IMR-90 (cell line): ENCODE results near the gene ADAM33. TPM values are rescaled to one million over a fixed set of nuclear protein-coding genes. Genes with fewer than 3 reads are reported as not detected.

ENCODE experiments used
- ATAC-seq: fragments of 200-7000 bp; cut with Tn5 transposase; 2 replicates; pipeline ENCODE4 v1.9.1; 2020; ENCODE audit warnings: low read depth, mild to moderate bottlenecking, moderate library complexity
- BruUV-seq: library from RNA; stranded (reverse); fragments of 400-500 nt; replicated peaks from 2 replicates; lab custom pipeline; 2021; lab: Mats Ljungman, UMichigan
- CTCF ChIA-PET: fragments of 300-600 bp; formaldehyde crosslinking; extraction: SDS; loops from one replicate; lab custom pipeline; 2021; ENCODE audit warnings: antibody characterized with exemption; lab: Yijun Ruan, JAX
- POLR2A ChIA-PET: fragments of 300-600 bp; sonication (Branson Sonifier 250); formaldehyde crosslinking; loops from one replicate; lab custom pipeline; 2022; ENCODE audit warnings: antibody characterized with exemption; ENCODE audit not compliant: unreplicated experiment; lab: Charles Lee
- DNase-seq: peaks from one replicate; pipeline ENCODE4 v3.0.0; 2013
- H2AFZ ChIP-seq: replicated peaks from 2 replicates; pipeline ENCODE3; 2013; ENCODE audit warnings: low read length, mild to moderate bottlenecking; ENCODE audit not compliant: poor library complexity
- H2AK5ac ChIP-seq: 2 replicates; pipeline ENCODE4 v1.6.1; 2013; ENCODE audit warnings: low read depth, low read length, inconsistent platforms
- H2AK9ac ChIP-seq: replicated peaks from 2 replicates; pipeline ENCODE3; 2013; ENCODE audit warnings: mild to moderate bottlenecking, low read depth, low read length, moderate library complexity; ENCODE audit not compliant: poor library complexity
- H2BK120ac ChIP-seq: 2 replicates; pipeline ENCODE4 v1.6.1; 2013; ENCODE audit warnings: low read depth, low read length, inconsistent platforms
- H2BK15ac ChIP-seq: 3 replicates; pipeline ENCODE4 v1.6.1; 2013; ENCODE audit warnings: low read depth, low read length, inconsistent platforms
- H2BK20ac ChIP-seq: 2 replicates; pipeline ENCODE4 v1.6.1; 2013; ENCODE audit warnings: low read depth, mild to moderate bottlenecking, inconsistent platforms, low read length, moderate library complexity
- H2BK5ac ChIP-seq: 2 replicates; pipeline ENCODE4 v1.6.1; 2013; ENCODE audit warnings: mild to moderate bottlenecking, low read depth, low read length, inconsistent platforms; ENCODE audit not compliant: poor library complexity, severe bottlenecking
- H3K14ac ChIP-seq: replicated peaks from 2 replicates; pipeline ENCODE4 v1.6.1; 2013; ENCODE audit warnings: low read depth, low read length, inconsistent platforms
- H3K18ac ChIP-seq: 2 replicates; pipeline ENCODE4 v1.6.1; 2013; ENCODE audit warnings: low read depth, low read length, control low read depth
- H3K23ac ChIP-seq: 2 replicates; pipeline ENCODE4 v1.6.1; 2013; ENCODE audit warnings: low read depth, low read length, inconsistent platforms
- H3K27ac ChIP-seq: 2 replicates; pipeline ENCODE4 v1.5.1; 2013; ENCODE audit warnings: mild to moderate bottlenecking, control low read depth, low read length; ENCODE audit not compliant: insufficient read depth
- H3K27me3 ChIP-seq: 2 replicates; pipeline ENCODE4 v1.6.1; 2013; ENCODE audit warnings: low read length; ENCODE audit not compliant: control insufficient read depth, insufficient read depth
- H3K36me3 ChIP-seq: 2 replicates; pipeline ENCODE4 v1.6.1; 2013; ENCODE audit warnings: low read length, mixed read lengths; ENCODE audit not compliant: control insufficient read depth, insufficient read depth
- H3K4ac ChIP-seq: 2 replicates; pipeline ENCODE4 v1.6.1; 2013; ENCODE audit warnings: low read depth, low read length, inconsistent platforms
- H3K4me1 ChIP-seq: 2 replicates; pipeline ENCODE4 v1.6.1; 2013; ENCODE audit warnings: low read length, mixed read lengths; ENCODE audit not compliant: control insufficient read depth, insufficient read depth
- H3K4me2 ChIP-seq: 2 replicates; pipeline ENCODE4 v1.6.1; 2013; ENCODE audit warnings: low read depth, mild to moderate bottlenecking, control low read depth, low read length, moderate library complexity
- H3K4me3 ChIP-seq: 2 replicates; pipeline ENCODE4 v1.5.1; 2013; ENCODE audit warnings: low read depth, mild to moderate bottlenecking, control low read depth, low read length, moderate library complexity; ENCODE audit not compliant: insufficient read depth
- H3K56ac ChIP-seq: 2 replicates; pipeline ENCODE4 v1.6.1; 2013; ENCODE audit warnings: low read length, inconsistent platforms; ENCODE audit not compliant: insufficient read depth; ENCODE audit errors: extremely low read depth
- H3K79me1 ChIP-seq, 2 experiments: 2 replicates each; pipeline ENCODE4 v1.6.1; 2013; ENCODE audit warnings: low read length in 2 of 2, inconsistent platforms in 1 of 2, low read depth in 1 of 2
- H3K9ac ChIP-seq: 2 replicates; pipeline ENCODE4 v1.6.1; 2013; ENCODE audit warnings: low read depth, low read length, control low read depth
- H3K9me1 ChIP-seq: 2 replicates; pipeline ENCODE4 v1.6.1; 2013; ENCODE audit warnings: low read length, inconsistent platforms; ENCODE audit not compliant: insufficient read depth
- H3K9me3 ChIP-seq: 2 replicates; pipeline ENCODE4 v1.6.1; 2013; ENCODE audit warnings: low read length; ENCODE audit not compliant: control insufficient read depth, insufficient read depth
- H4K20me1 ChIP-seq: 2 replicates; pipeline ENCODE4 v1.6.1; 2013; ENCODE audit warnings: low read length, inconsistent platforms; ENCODE audit not compliant: insufficient read depth
- H4K5ac ChIP-seq: 2 replicates; pipeline ENCODE4 v1.6.1; 2013; ENCODE audit warnings: mild to moderate bottlenecking, low read depth, low read length, control low read depth
- H4K8ac ChIP-seq, 2 experiments: 2 replicates each; pipeline ENCODE4 v1.6.1; 2013; ENCODE audit warnings: low read depth in 2 of 2, low read length in 2 of 2, control low read depth in 1 of 2, inconsistent platforms in 1 of 2
- H4K91ac ChIP-seq: 2 replicates; pipeline ENCODE4 v1.6.1; 2013; ENCODE audit warnings: low read depth, low read length, inconsistent platforms; ENCODE audit not compliant: insufficient read depth
- CHD1 ChIP-seq: IDR thresholded peaks from 2 replicates; pipeline ENCODE4 v1.6.1; 2012; ENCODE audit warnings: low read depth, low read length, improper control_type of control experiment
- MAZ ChIP-seq: IDR thresholded peaks from 2 replicates; pipeline ENCODE4 v1.6.1; 2012; ENCODE audit warnings: low read depth, mild to moderate bottlenecking, low read length, improper control_type of control experiment, moderate library complexity, borderline replicate concordance
- RCOR1 ChIP-seq: IDR thresholded peaks from 2 replicates; pipeline ENCODE4 v1.6.1; 2012; ENCODE audit warnings: mild to moderate bottlenecking, low read length, improper control_type of control experiment; ENCODE audit not compliant: insufficient replicate concordance
- SMC3 ChIP-seq: fragments of 150-350 bp; IDR thresholded peaks from 2 replicates; pipeline ENCODE4 v1.6.1; 2016; ENCODE audit warnings: low read depth, mild to moderate bottlenecking, antibody characterized with exemption, low read length, moderate library complexity
- WGBS, 2 experiments: methylation state at CpG; one replicate each; pipeline versions ENCODE4 v1.1.5 to v1.1.7; 2013; ENCODE audit warnings: missing lambda C conversion rate in 2 of 2; ENCODE audit not compliant: insufficient read length in 1 of 2; ENCODE audit errors: extremely low coverage in 2 of 2; 5-methylcytosine and 5-hydroxymethylcytosine counted together
- dilution Hi-C: fragments of 300-500 bp; cut with HindIII; formaldehyde crosslinking; loops from one replicate; pipeline ENCODE4 v1.14.3; 2018; ENCODE audit warnings: low sequenced_read_pairs; ENCODE audit not compliant: unreplicated experiment
- in situ Hi-C: fragments of 300-500 bp; cut with MboI; formaldehyde crosslinking; loops from 3 replicates; pipeline ENCODE4 v1.14.3; 2019; ENCODE audit warnings: low sequenced_read_pairs, inconsistent platforms, mixed read lengths
- intact Hi-C: fragments of 100-400 bp; cut with micrococcal nuclease; formaldehyde crosslinking; loops from 2 replicates; pipeline ENCODE4 v1.10.0; 2022
- polyA plus RNA-seq, 3 experiments: library from polyadenylated mRNA; depleted of rRNA; stranded (reverse); fragments of >200 nt; gene quantifications; 2 replicates each; pipeline ENCODE4 v1.2.3, GENCODE V29; 2012; ENCODE audit warnings: low replicate concordance in 1 of 3
- total RNA-seq: library from RNA; depleted of rRNA; stranded (reverse); fragments of >200 nt; gene quantifications from 2 replicates; pipeline ENCODE4 v1.2.3, GENCODE V29; 2012

Gene ADAM33
- total and polyA plus RNA-seq, 2 of the 4 experiments (the other 2 are of a cell fraction), result 0.18 to 1.7 TPM

GRCh38 chr20:3678856-3679720, 2.7 kb downstream of the ADAM33 start:
- ChIA-PET POLR2A (no interaction called here), CTCF (no interaction called here)
- H3K9ac ChIP-seq, result no peak overlapping the region
- H3K36me3 ChIP-seq, result no peaks in the 10 kb centered on the region
- H3K9me1 ChIP-seq, result no peaks in the 10 kb centered on the region
- no peak overlapping the region for H3K4me3 ChIP-seq
- DNase-seq (no peak), ATAC-seq (no peak)
- no peak overlapping the region for H2AK9ac ChIP-seq
- H3K4ac ChIP-seq, result no peak overlapping the region
- peaks cover 19% of the 10 kb centered on the region for H3K4me1 ChIP-seq
- no peak overlapping the region for H4K5ac ChIP-seq
- peaks cover 23% of the 10 kb centered on the region for H3K27me3 ChIP-seq
- H2BK5ac ChIP-seq, result no peak overlapping the region
- intact Hi-C loops (loop anchor here (5.0 to 10.0 kb wide), 2 partner anchors 88 to 406 kb away; partner anchors contain the start of gene ADISSP), in situ Hi-C loops (no loop called here), dilution Hi-C loops (no loop called here)
- BruUV-seq, result no TSS peak
- H2BK20ac ChIP-seq, result no peak overlapping the region
- H3K14ac ChIP-seq, result no peak overlapping the region
- no peak overlapping the region for H3K56ac ChIP-seq
- H4K91ac ChIP-seq, result no peak overlapping the region
- WGBS, 2 experiments, result 93% methylated on average over 5 of the region's 14 CpGs; no CpG with 5 or more reads in 1 of the 2 experiments
- H3K4me2 ChIP-seq, result no peak overlapping the region
- no peak overlapping the region for H2BK120ac ChIP-seq
- no peaks in the 10 kb centered on the region for H4K20me1 ChIP-seq
- H4K8ac ChIP-seq, result no peak overlapping the region
- no peak overlapping the region for H3K18ac ChIP-seq
- no peak overlapping the region for H3K27ac ChIP-seq
- no peaks in the 10 kb centered on the region for H3K79me1 ChIP-seq
- H2AK5ac ChIP-seq, result peak overlapping the region; percentile 33
- no peak overlapping the region for H3K23ac ChIP-seq
- no peak overlapping the region for H2BK15ac ChIP-seq
- peak overlapping the region; percentile 27 for H2AFZ ChIP-seq
- no peak for TF ChIP-seq MAZ
- no peak for TF ChIP-seq SMC3
- no peak for TF ChIP-seq CHD1
- TF ChIP-seq RCOR1, result no peak
- H3K9me3 ChIP-seq, result no peaks in the 10 kb centered on the region
